ENCODE measurements around the gene PRR16.

PRR16 gene

GRCh38 chr5:120518581-120518980, 54.5 kb downstream of the PRR16 start:
- no peak for DNase-seq

- DNase-seq: no peak
Observed at GRCh38 chr5:120527251-120527650, 63.2 kb downstream of the PRR16 start.

GRCh38 chr5:120528609-120529008, 64.5 kb downstream of the PRR16 start:
- no peak for DNase-seq

- no peak for DNase-seq
Observed at GRCh38 chr5:120529386-120529785, 65.3 kb downstream of the PRR16 start.

- no peak for DNase-seq
Observed at GRCh38 chr5:120531215-120531614, 67.1 kb downstream of the PRR16 start.

GRCh38 chr5:120532835-120533234, 68.7 kb downstream of the PRR16 start:
- DNase-seq: no peak

- DNase-seq: no peak
Observed at GRCh38 chr5:120533581-120533980, 69.5 kb downstream of the PRR16 start.

- DNase-seq: no peak
Observed at GRCh38 chr5:120535900-120536299, 71.8 kb downstream of the PRR16 start.

GRCh38 chr5:120538149-120538548, 74.0 kb downstream of the PRR16 start:
- DNase-seq: no peak

- no peak for DNase-seq
Observed at GRCh38 chr5:120538644-120539043, 74.5 kb downstream of the PRR16 start.

- DNase-seq: no peak
Observed at GRCh38 chr5:120539471-120539870, 75.4 kb downstream of the PRR16 start.

- no peak for DNase-seq
Observed at GRCh38 chr5:120540097-120540496, 76.0 kb downstream of the PRR16 start.

- DNase-seq: no peak
Observed at GRCh38 chr5:120544043-120544442, 79.9 kb downstream of the PRR16 start.

- no peak for DNase-seq
Observed at GRCh38 chr5:120545007-120545406, 80.9 kb downstream of the PRR16 start.

- DNase-seq: no peak
Observed at GRCh38 chr5:120545951-120546350, 81.9 kb downstream of the PRR16 start.

- no peak for DNase-seq
Observed at GRCh38 chr5:120546922-120547321, 82.8 kb downstream of the PRR16 start.

- DNase-seq: no peak
Observed at GRCh38 chr5:120550358-120550757, 86.3 kb downstream of the PRR16 start.

GRCh38 chr5:120552638-120553037, 88.5 kb downstream of the PRR16 start:
- DNase-seq: no peak

GRCh38 chr5:120555345-120555744, 91.2 kb downstream of the PRR16 start:
- DNase-seq: no peak

GRCh38 chr5:120564013-120564412, 99.9 kb downstream of the PRR16 start:
- DNase-seq: no peak

GRCh38 chr5:120567066-120567465, 103.0 kb downstream of the PRR16 start:
- no peak for DNase-seq

- DNase-seq: no peak
Observed at GRCh38 chr5:120567921-120568320, 103.8 kb downstream of the PRR16 start.

- no peak for DNase-seq
Observed at GRCh38 chr5:120568711-120569110, 104.6 kb downstream of the PRR16 start.

- no peak for DNase-seq
Observed at GRCh38 chr5:120576588-120576987, 112.5 kb downstream of the PRR16 start.

GRCh38 chr5:120582635-120583034, 118.5 kb downstream of the PRR16 start:
- no peak for DNase-seq

- DNase-seq: no peak
Observed at GRCh38 chr5:120586646-120587045, 122.5 kb downstream of the PRR16 start.

Data from activated naive CD4-positive, alpha-beta T cell (primary cell).